Measurements from ENCODE around the gene SYNGAP1. TPM values are rescaled to one million over a fixed set of nuclear protein-coding genes. Genes with fewer than 3 reads are reported as not detected.
A peak's percentile ranks its signal among the peaks of the same experiment; 100 is the strongest.

The SYNGAP1 gene
- total and polyA plus RNA-seq, 2 of the 8 experiments (the other 6 are each of a cell fraction or from before 2014, with no cell fraction given) = 31.0 to 101 TPM

- TF ChIP-seq ATF2 (IDR thresholded peaks at IDR 0.05; ENCODE audit: low read length) (no peak), NRF1 (IDR thresholded peaks at IDR 0.05; ENCODE audit: low read depth, low read length) (no peak), GTF2F1 (IDR thresholded peaks at IDR 0.05; ENCODE audit: borderline replicate concordance, low read depth, low read length) (no peak), TEAD4 (IDR thresholded peaks at IDR 0.05; ENCODE audit: low read depth, low read length) (peak; percentile 53; the same call in 1 of the 2 replicates), TAF7 (optimal IDR thresholded peaks at IDR 0.05; ENCODE audit: borderline replicate concordance, low read depth, low read length) (no peak), SIRT6 (IDR thresholded peaks at IDR 0.05; ENCODE audit: low read length) (no peak), NANOG (IDR thresholded peaks at IDR 0.05; ENCODE audit: insufficient read depth, low read depth, low read length, poor library complexity, severe bottlenecking) (no peak), KDM1A (IDR thresholded peaks at IDR 0.05; ENCODE audit: borderline replicate concordance, low read length) (no peak), BCL11A (IDR thresholded peaks at IDR 0.05; ENCODE audit: low read depth in 2 of 2, low read length in 2 of 2) (no peak), POU5F1 (IDR thresholded peaks at IDR 0.05; ENCODE audit: low read depth, low read length) (no peak), RXRA (IDR thresholded peaks at IDR 0.05; ENCODE audit: insufficient read depth, low read depth, low read length) (no peak), SP1 (IDR thresholded peaks at IDR 0.05; ENCODE audit: low read depth, low read length) (no peak), HDAC6 (IDR thresholded peaks at IDR 0.05; ENCODE audit: low read depth, low read length) (no peak), RNF2 (IDR thresholded peaks at IDR 0.05; ENCODE audit: borderline replicate concordance, low read depth, low read length, missing control alignments, poor library complexity, severe bottlenecking) (no peak), ZNF274 (IDR thresholded peaks at IDR 0.05; ENCODE audit: borderline replicate concordance, extremely low read depth, low read length) (no peak), EGR1 (IDR thresholded peaks at IDR 0.05; ENCODE audit: borderline replicate concordance, low read depth, low read length) (no peak), SP2 (IDR thresholded peaks at IDR 0.05; ENCODE audit: low read length) (no peak), USF2 (IDR thresholded peaks at IDR 0.05; ENCODE audit: low read length) (no peak), MAX (IDR thresholded peaks at IDR 0.05) (peak; percentile 22; the same call in 1 of the 2 replicates), ATF3 (IDR thresholded peaks at IDR 0.05; ENCODE audit: insufficient read depth, low read depth, low read length) (no peak)
Observed at GRCh38 chr6:33433544-33434191, 13.8 kb downstream of the SYNGAP1 start (continued).
